A549 (cell line): Measurements from ENCODE around the gene CLSTN2. TPM values are rescaled to one million over a fixed set of nuclear protein-coding genes. Genes with fewer than 3 reads are reported as not detected.

Experiments used
- ATAC-seq, 2 experiments: fragments of 200-7000 bp in 1 of 2; fragments of >200 bp in 1 of 2; cut with Nextera tagmentation in 1 of 2; cut with Tn5 transposase in 1 of 2; 3 replicates each; pipeline versions ENCODE4 v1.8.0 to v1.9.1; 2018 to 2020; ENCODE audit warnings: mild to moderate bottlenecking in 1 of 2, moderate library complexity in 1 of 2
- CTCF ChIA-PET: fragments of 300-600 bp; sonication (Branson Sonifier 250); formaldehyde crosslinking; extraction: SDS; loops from one replicate; lab custom pipeline; 2021; ENCODE audit warnings: antibody characterized with exemption, inconsistent platforms; lab: Yijun Ruan, JAX
- POLR2A ChIA-PET: fragments of 350-600 bp; formaldehyde crosslinking; extraction: SDS; loops from one replicate; lab custom pipeline; 2021; ENCODE audit warnings: antibody characterized with exemption, inconsistent platforms; lab: Yijun Ruan, JAX
- DNase-seq, 2 experiments: peaks; one replicate each; pipeline versions ENCODE4 v3.0.0 to v3.0.0-alpha.2; 2011 to 2016; ENCODE audit warnings: low read depth in 1 of 2, low spot score in 1 of 2
- FAIRE-seq: peaks from 2 replicates; lab custom pipeline; 2011; peaks lifted over from hg19 to GRCh38; lab: Jason Lieb, UNC
- H3K27ac ChIP-seq, 2 experiments: fragments of >200 bp; sonication (Bioruptor Twin); formaldehyde crosslinking; 3 replicates each; pipeline ENCODE4 v1.5.1; 2016 to 2017
- H3K4me1 ChIP-seq: fragments of >200 bp; sonication (Bioruptor Twin); formaldehyde crosslinking; 3 replicates; pipeline ENCODE4 v1.6.1; 2016
- H3K4me2 ChIP-seq: fragments of >200 bp; sonication (Bioruptor Twin); formaldehyde crosslinking; 3 replicates; pipeline ENCODE4 v1.6.1; 2016
- H3K4me3 ChIP-seq: fragments of >200 bp; sonication (Bioruptor Twin); formaldehyde crosslinking; 3 replicates; pipeline ENCODE4 v1.5.1; 2016
- H3K9me3 ChIP-seq: fragments of >200 bp; sonication (Bioruptor Twin); formaldehyde crosslinking; 3 replicates; pipeline ENCODE4 v1.6.1; 2016
- ATOH8 ChIP-seq: fragments of 250-450 bp; sonication (Bioruptor Pico); IDR thresholded peaks from 2 replicates; pipeline ENCODE4 v1.5.0; 2020; ENCODE audit warnings: low read depth, mild to moderate bottlenecking, moderate library complexity
- BCL3 ChIP-seq: fragments of >200 bp; sonication (Bioruptor Twin); formaldehyde crosslinking; IDR thresholded peaks from 3 replicates; pipeline ENCODE4 v1.6.1; 2016
- CBX8 ChIP-seq: fragments of 200-600 bp; sonication (generic); IDR thresholded peaks from 2 replicates; pipeline ENCODE4 v1.6.1; 2016
- CHD2 ChIP-seq: fragments of 150-350 bp; IDR thresholded peaks from 2 replicates; pipeline ENCODE4 v1.6.1; 2014; ENCODE audit warnings: low read length; ENCODE audit not compliant: partially characterized antibody
- CHD4 ChIP-seq: fragments of 200-600 bp; sonication (generic); IDR thresholded peaks from 2 replicates; pipeline ENCODE4 v1.6.1; 2016; ENCODE audit warnings: antibody characterized with exemption, mild to moderate bottlenecking, borderline replicate concordance
- ELK1 ChIP-seq: fragments of 150-350 bp; IDR thresholded peaks from 2 replicates; pipeline ENCODE4 v1.6.1; 2014; ENCODE audit warnings: low read depth, mild to moderate bottlenecking, low read length
- ESRRA ChIP-seq: fragments of 150-350 bp; IDR thresholded peaks from 2 replicates; pipeline ENCODE4 v1.6.1; 2014; ENCODE audit warnings: mild to moderate bottlenecking, low read length, borderline replicate concordance
- GATA3 ChIP-seq: IDR thresholded peaks from 2 replicates; pipeline ENCODE4 v1.6.1; 2012; ENCODE audit warnings: borderline replicate concordance
- HEYL ChIP-seq: fragments of 250-450 bp; sonication (Bioruptor Pico); IDR thresholded peaks from 2 replicates; pipeline ENCODE4 v1.8.0; 2021; ENCODE audit warnings: mild to moderate bottlenecking, moderate library complexity
- HOXA7 ChIP-seq: fragments of 250-450 bp; sonication (Bioruptor Pico); IDR thresholded peaks from 2 replicates; pipeline ENCODE4 v1.5.0; 2020; ENCODE audit warnings: mild to moderate bottlenecking, moderate library complexity
- HOXB5 ChIP-seq: fragments of 250-450 bp; sonication (Bioruptor Pico); IDR thresholded peaks from 2 replicates; pipeline ENCODE4 v1.5.0; 2020; ENCODE audit warnings: mild to moderate bottlenecking, moderate library complexity
- JUN ChIP-seq, 2 experiments: fragments of >200 bp; sonication (Bioruptor Twin); formaldehyde crosslinking; IDR thresholded peaks; 2 replicates in 1 of 2; 3 replicates in 1 of 2; pipeline ENCODE4 v1.6.1; 2016 to 2017
- JUNB ChIP-seq: fragments of >200 bp; sonication (Bioruptor Twin); formaldehyde crosslinking; IDR thresholded peaks from 2 replicates; pipeline ENCODE4 v1.6.1; 2016
- KDM1A ChIP-seq: fragments of 200-600 bp; sonication (generic); IDR thresholded peaks from 2 replicates; pipeline ENCODE4 v1.6.1; 2016; ENCODE audit warnings: low read depth, mild to moderate bottlenecking
- KDM5A ChIP-seq: fragments of 200-600 bp; sonication (generic); IDR thresholded peaks from 2 replicates; pipeline ENCODE4 v1.6.1; 2016; ENCODE audit warnings: antibody characterized with exemption, mild to moderate bottlenecking
- MAFK ChIP-seq: fragments of 450-650 bp; IDR thresholded peaks from 2 replicates; pipeline ENCODE4 v1.6.1; 2014; ENCODE audit not compliant: partially characterized antibody
- NFE2L2 ChIP-seq: fragments of 150-350 bp; conservative IDR thresholded peaks from 2 replicates; pipeline ENCODE4 v1.6.1; 2014; ENCODE audit warnings: low read length
- NR3C1 ChIP-seq: fragments of >200 bp; sonication (Bioruptor Twin); formaldehyde crosslinking; IDR thresholded peaks from 3 replicates; pipeline ENCODE4 v1.6.1; 2017
- PBX3 ChIP-seq: IDR thresholded peaks from 2 replicates; pipeline ENCODE4 v1.6.1; 2012
- PHF8 ChIP-seq: fragments of 200-600 bp; sonication (generic); IDR thresholded peaks from 2 replicates; pipeline ENCODE4 v1.6.1; 2016; ENCODE audit warnings: low read depth, mild to moderate bottlenecking, antibody characterized with exemption, moderate library complexity, borderline replicate concordance
- RAD21 ChIP-seq, 2 experiments: fragments of >200 bp in 1 of 2; sonication (Bioruptor Twin) in 1 of 2; formaldehyde crosslinking in 1 of 2; IDR thresholded peaks in 1 of 2; conservative IDR thresholded peaks in 1 of 2; 2 replicates in 1 of 2; 3 replicates in 1 of 2; pipeline ENCODE4 v1.6.1; 2012 to 2018; ENCODE audit warnings: inconsistent platforms in 1 of 2
- RNF2 ChIP-seq: fragments of 200-600 bp; sonication (generic); IDR thresholded peaks from 2 replicates; pipeline ENCODE4 v1.6.1; 2016; ENCODE audit warnings: low read depth, mild to moderate bottlenecking, antibody characterized with exemption, moderate library complexity, borderline replicate concordance
- TFCP2L1 ChIP-seq: fragments of 250-450 bp; sonication (Bioruptor Pico); IDR thresholded peaks from 2 replicates; pipeline ENCODE4 v1.5.0; 2021; ENCODE audit warnings: mild to moderate bottlenecking
- USF2 ChIP-seq: fragments of 450-650 bp; IDR thresholded peaks from 2 replicates; pipeline ENCODE4 v1.6.1; 2014; ENCODE audit warnings: antibody characterized with exemption
- ZC3H11A ChIP-seq: fragments of 450-650 bp; IDR thresholded peaks from 2 replicates; pipeline ENCODE4 v1.6.1; 2014; ENCODE audit warnings: antibody characterized with exemption, mild to moderate bottlenecking
- ZSCAN20 ChIP-seq: fragments of 250-450 bp; sonication (Bioruptor Pico); IDR thresholded peaks from 2 replicates; pipeline ENCODE4 v1.8.0; 2022; ENCODE audit warnings: mild to moderate bottlenecking, moderate library complexity
- WGBS: methylation state at CpG from one replicate; pipeline ENCODE4 v1.1.6; 2017; ENCODE audit errors: missing lambda C conversion rate; 5-methylcytosine and 5-hydroxymethylcytosine counted together
- polyA plus RNA-seq, 4 experiments: library from polyadenylated mRNA; depleted of rRNA in 3 of 4; stranded (reverse); fragments of >200 nt; fragmentation: RNase III in 1 of 4; extraction: RNeasy Plus Mini Kit Qiagen cat#74134 plus additional on column Dnase treatment in 1 of 4; gene quantifications; 2 replicates in 3 of 4; 3 replicates in 1 of 4; pipeline ENCODE4 v1.2.3, GENCODE V29; 2011 to 2017

CLSTN2 gene
- polyA plus RNA-seq, 2 of the 4 experiments (the other 2 are of a cell fraction): 0.03 to 0.04 TPM

GRCh38 chr3:140408252-140408651, 473.3 kb downstream of the CLSTN2 start:
- H3K27ac ChIP-seq: no peak overlapping the region
- no peak overlapping the region for H3K4me2 ChIP-seq
- no peaks in the 10 kb centered on the region for H3K4me1 ChIP-seq
- no peak for DNase-seq
- 11% methylated on average over 3 of the region's 3 CpGs for WGBS
- H3K4me3 ChIP-seq: no peak overlapping the region
- POLR2A ChIA-PET: no interaction called here
- TF ChIP-seq CBX8: no peak
- no peak for TF ChIP-seq BCL3
- TF ChIP-seq ATOH8: no peak
- TF ChIP-seq KDM5A: no peak
- TF ChIP-seq HOXB5 (CRISPR knock-in tag): no peak
- TF ChIP-seq ESRRA: no peak
- TF ChIP-seq NR3C1: no peak
- TF ChIP-seq ZC3H11A: no peak
- no peak for TF ChIP-seq ZSCAN20 (CRISPR knock-in tag)
- no peak for TF ChIP-seq RAD21 (conservative IDR thresholded peaks at IDR 0.05 in 1 of 2, IDR thresholded peaks at IDR 0.05 in 1 of 2)
- no peak for TF ChIP-seq TFCP2L1 (CRISPR knock-in tag)
- TF ChIP-seq CHD4: no peak
- TF ChIP-seq CHD2: no peak
- no peak for TF ChIP-seq HEYL
- no peak for TF ChIP-seq PBX3
- TF ChIP-seq GATA3: no peak
- no peak for ATAC-seq
- H3K9me3 ChIP-seq: no peaks in the 10 kb centered on the region
- FAIRE-seq: no peak
- CTCF ChIA-PET: interaction anchor here (0.8 kb wide), 1 partner anchor 78 kb away, joined by 3 read pairs; no protein-coding TSS in a partner anchor

GRCh38 chr3:140416666-140417065, 481.7 kb downstream of the CLSTN2 start:
- Histone ChIP-seq H3K4me3 (no peak overlapping the region), H3K4me1 (0 out of 3 replicates have a peak, but pooled peaks cover 2% of the 10 kb centered on the region), H3K27ac (no peak overlapping the region), H3K4me2 (no peak overlapping the region), H3K9me3 (no peaks in the 10 kb centered on the region)
- ChIA-PET POLR2A (no interaction called here), CTCF (interaction anchor here (0.6 kb wide), 1 partner anchor 33 kb away, joined by 3 read pairs; no protein-coding TSS in a partner anchor)
- no peak for DNase-seq
- no peak for ATAC-seq
- WGBS: 60% methylated on average over 3 of the region's 3 CpGs
- FAIRE-seq: no peak
- no peak for TF ChIP-seq NFE2L2
- TF ChIP-seq, all 56 proteins: peak for 0

GRCh38 chr3:140420621-140421357, 485.8 kb downstream of the CLSTN2 start:
- CTCF ChIA-PET: no interaction called here
- Histone ChIP-seq H3K4me2 (0 out of 3 replicates have a peak overlapping the region, but pooled peaks have one; percentile 12), H3K4me3 (no peak overlapping the region), H3K4me1 (0 out of 3 replicates have a peak, but pooled peaks cover 2% of the 10 kb centered on the region), H3K9me3 (no peaks in the 10 kb centered on the region), H3K27ac (no peak overlapping the region)
- WGBS: 34% methylated on average over 8 of the region's 9 CpGs
- ATAC-seq (no peak; a peak in 1 of 6 replicates), FAIRE-seq (no peak), DNase-seq (peak in 1 of 2 experiments; percentile 8)
- POLR2A ChIA-PET: no interaction called here
- TF ChIP-seq KDM1A (no peak), RNF2 (no peak), ELK1 (no peak), HOXA7 (CRISPR knock-in tag) (no peak), JUN (IDR thresholded peaks at IDR 0.05) (no peak), CHD2 (no peak), USF2 (no peak), PHF8 (no peak), MAFK (no peak), ATOH8 (no peak), CBX8 (no peak), JUNB (no peak)
